PFSK-1 (cell line): ENCODE data around the gene LAMA3.

Source experiments
- FOXP2 ChIP-seq: optimal IDR thresholded peaks from 2 replicates; pipeline ENCODE3; 2011; ENCODE audit warnings: borderline replicate concordance, control low read depth, inconsistent platforms; ENCODE audit not compliant: insufficient read depth; ENCODE audit errors: extremely low read length, extremely low read depth
- POLR2AphosphoS5 ChIP-seq: IDR thresholded peaks from 2 replicates; pipeline ENCODE4 v1.6.1; 2012; ENCODE audit warnings: low read depth, mild to moderate bottlenecking, control low read depth, low read length, moderate library complexity
- REST ChIP-seq, 2 experiments: IDR thresholded peaks; 2 replicates each; pipeline versions ENCODE4 v1.6.1 to v1.8.0; 2011 to 2012; ENCODE audit warnings: low read depth in 2 of 2, low read length in 2 of 2, control low read depth in 1 of 2, inconsistent platforms in 1 of 2, mild to moderate bottlenecking in 1 of 2, moderate library complexity in 1 of 2; ENCODE audit not compliant: insufficient read depth in 1 of 2
- SIN3A ChIP-seq: IDR thresholded peaks from 2 replicates; pipeline ENCODE4 v1.6.1; 2012; ENCODE audit warnings: mild to moderate bottlenecking, low read length, moderate library complexity, borderline replicate concordance; ENCODE audit not compliant: insufficient read depth
- TAF1 ChIP-seq: IDR thresholded peaks from 2 replicates; pipeline ENCODE4 v1.6.1; 2012; ENCODE audit warnings: low read length, control low read depth, borderline replicate concordance; ENCODE audit not compliant: insufficient read depth

GRCh38 chr18:23847321-23847986, 158.2 kb downstream of the LAMA3 start:
- TF ChIP-seq POLR2AphosphoS5 (no peak), REST (IDR thresholded peaks at IDR 0.05; ENCODE audit: insufficient read depth in 1 of 2, low read depth in 2 of 2, low read length in 2 of 2) (no peak), TAF1 (no peak), SIN3A (no peak), FOXP2 (no peak)
